Skeletal muscle satellite cell (primary cell): Measurements from ENCODE around the gene EOGT.

Experiments
- H3K27me3 ChIP-seq: 2 replicates; pipeline ENCODE4 v1.7.0; 2013; ENCODE audit warnings: low read length; ENCODE audit not compliant: control insufficient read depth, insufficient read depth
- H3K36me3 ChIP-seq: 2 replicates; pipeline ENCODE4 v1.7.0; 2013; ENCODE audit warnings: mild to moderate bottlenecking, control low read depth, low read length; ENCODE audit not compliant: insufficient read depth
- H3K4me1 ChIP-seq: 2 replicates; pipeline ENCODE4 v1.7.0; 2013; ENCODE audit warnings: low read length; ENCODE audit not compliant: control insufficient read depth, insufficient read depth
- H3K4me2 ChIP-seq: 2 replicates; pipeline ENCODE4 v1.7.0; 2013; ENCODE audit warnings: mild to moderate bottlenecking, low read length
- H3K4me3 ChIP-seq: 2 replicates; pipeline ENCODE4 v1.7.0; 2013; ENCODE audit warnings: low read length
- H3K9ac ChIP-seq: 2 replicates; pipeline ENCODE4 v1.7.0; 2013; ENCODE audit warnings: mild to moderate bottlenecking, low read depth, low read length, moderate library complexity
- H3K9me3 ChIP-seq: replicated peaks from 2 replicates; pipeline ENCODE4 v1.7.0; 2013; ENCODE audit warnings: mild to moderate bottlenecking, control low read depth, low read length
- small RNA-seq: library from RNA; depleted of rRNA; stranded (forward); fragments of <200 nt; gene quantifications from one replicate; pipeline ENCODE3, GENCODE V24; 2012

Gene EOGT

GRCh38 chr3:68945225-68945624 lies 68.3 kb downstream of the EOGT start:
- no peak overlapping the region for H3K9ac ChIP-seq
- no peaks in the 10 kb centered on the region for H3K36me3 ChIP-seq
- no peak overlapping the region for H3K4me2 ChIP-seq
- H3K4me3 ChIP-seq, result no peak overlapping the region
- no peaks in the 10 kb centered on the region for H3K4me1 ChIP-seq
- no peaks in the 10 kb centered on the region for H3K9me3 ChIP-seq
- H3K27me3 ChIP-seq, result peaks cover 24% of the 10 kb centered on the region

DNA sequence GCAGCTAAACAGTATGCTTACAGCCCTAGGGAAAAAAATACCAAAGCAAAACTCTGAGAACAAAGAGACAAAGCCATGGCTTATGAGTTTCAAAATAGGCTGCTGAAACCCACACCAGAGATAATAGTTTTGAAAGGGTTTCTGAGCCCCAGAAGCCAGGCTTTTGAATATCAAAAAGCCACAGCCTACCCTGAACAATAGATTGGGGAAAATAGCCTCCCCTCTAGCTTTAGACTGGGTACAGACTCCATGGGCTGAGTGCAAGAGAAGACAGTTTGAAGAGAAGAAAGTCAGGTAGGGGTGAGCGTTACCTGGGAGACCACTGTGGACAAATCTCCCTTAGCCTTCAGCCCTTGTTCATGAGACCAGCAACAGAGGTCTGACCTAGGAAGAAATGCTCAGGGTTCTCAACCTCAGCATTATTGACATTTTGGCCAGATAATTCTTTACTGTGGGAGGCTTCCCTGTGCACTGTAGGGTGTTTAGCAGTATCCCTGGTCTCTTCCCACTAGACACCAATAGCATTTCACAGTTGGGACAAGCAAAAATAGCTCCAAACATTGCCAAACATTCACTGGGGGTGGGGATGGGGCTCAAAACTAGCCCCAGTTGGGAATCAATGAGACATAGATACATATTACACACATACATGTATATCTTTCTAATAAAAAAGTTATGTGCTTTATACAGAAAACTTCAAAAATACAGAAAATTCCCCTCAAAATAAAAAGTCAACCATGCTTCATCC lies 69.6 kb downstream of the EOGT start:
- Histone ChIP-seq H3K4me2 (no peak overlapping the region), H3K9ac (no peak overlapping the region), H3K36me3 (no peaks in the 10 kb centered on the region), H3K4me3 (no peak overlapping the region), H3K27me3 (peaks cover 22% of the 10 kb centered on the region), H3K9me3 (no peaks in the 10 kb centered on the region), H3K4me1 (no peaks in the 10 kb centered on the region)

- Histone ChIP-seq H3K4me2 (no peak overlapping the region), H3K4me1 (no peaks in the 10 kb centered on the region), H3K9ac (no peak overlapping the region), H3K36me3 (no peaks in the 10 kb centered on the region), H3K9me3 (no peaks in the 10 kb centered on the region), H3K4me3 (no peak overlapping the region), H3K27me3 (peaks cover 15% of the 10 kb centered on the region)
Measured at GRCh38 chr3:68941055-68941454, 72.4 kb downstream of the EOGT start.

DNA sequence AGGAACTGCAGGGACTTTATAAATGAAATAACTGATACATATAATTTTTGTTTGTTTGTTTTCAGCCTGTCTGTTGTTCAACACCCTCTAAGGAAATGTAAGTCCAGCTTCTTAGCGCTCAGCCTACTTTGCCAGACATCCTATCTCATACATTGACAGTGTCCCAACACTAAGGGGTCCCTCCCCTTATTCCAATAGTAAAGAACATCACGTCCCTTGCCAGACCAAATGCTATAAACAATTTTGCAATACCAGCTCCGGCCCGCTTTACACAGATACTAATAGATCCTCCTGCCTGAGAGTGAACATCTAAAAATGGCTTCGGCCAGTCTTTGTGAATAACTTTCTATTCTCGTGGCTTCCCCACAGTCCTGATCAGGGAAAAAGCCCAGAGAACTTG lies 76.6 kb downstream of the EOGT start:
- Histone ChIP-seq H3K4me1 (no peaks in the 10 kb centered on the region), H3K36me3 (no peaks in the 10 kb centered on the region), H3K9me3 (no peaks in the 10 kb centered on the region), H3K27me3 (peaks cover 40% of the 10 kb centered on the region), H3K9ac (no peak overlapping the region), H3K4me3 (no peak overlapping the region), H3K4me2 (no peak overlapping the region)

GRCh38 chr3:68935778-68936177 lies 77.7 kb downstream of the EOGT start:
- Histone ChIP-seq H3K27me3 (peaks cover 50% of the 10 kb centered on the region), H3K36me3 (no peaks in the 10 kb centered on the region), H3K4me2 (no peak overlapping the region), H3K4me3 (no peak overlapping the region), H3K9me3 (no peaks in the 10 kb centered on the region), H3K9ac (no peak overlapping the region), H3K4me1 (no peaks in the 10 kb centered on the region)

DNA sequence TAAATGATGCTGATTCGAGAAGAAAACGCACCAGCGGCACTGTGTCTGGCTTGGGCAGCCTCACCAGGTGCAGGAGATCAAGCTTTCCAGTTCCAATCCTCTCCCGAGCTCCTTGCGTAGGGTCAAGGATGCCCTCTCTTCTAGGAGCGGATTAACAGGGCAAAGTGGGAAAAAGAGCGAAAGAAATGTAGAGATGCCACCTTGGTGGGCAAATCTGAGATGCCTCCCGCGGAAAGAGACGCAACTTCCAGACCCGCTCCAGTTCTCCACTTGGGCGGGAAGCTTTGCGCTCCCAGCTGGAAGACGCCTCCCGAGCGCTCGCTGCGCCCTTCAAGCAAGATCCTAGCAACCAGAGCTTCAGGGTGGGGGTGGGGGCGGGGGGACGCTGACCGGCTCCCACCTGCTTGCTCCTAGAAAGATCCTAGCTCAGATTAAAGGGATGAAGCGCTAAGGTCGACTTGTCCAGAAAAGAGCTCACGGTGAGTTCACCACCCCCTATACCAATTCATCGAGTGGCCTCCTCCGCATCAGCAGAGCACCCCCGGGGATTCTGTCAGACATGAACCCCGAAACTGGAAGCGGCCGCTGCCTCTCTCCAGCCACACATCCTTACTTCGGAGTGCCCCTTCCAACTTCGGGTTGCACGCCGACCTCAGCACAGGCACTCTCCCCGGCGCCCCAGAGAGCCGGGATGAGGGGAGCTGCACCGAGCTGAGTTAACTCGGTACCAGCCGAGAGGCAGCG lies 81.9 kb downstream of the EOGT start:
- H3K4me1 ChIP-seq, result no peaks in the 10 kb centered on the region
- peaks cover 75% of the 10 kb centered on the region for H3K27me3 ChIP-seq
- no peak overlapping the region for H3K9ac ChIP-seq
- no peak overlapping the region for H3K4me2 ChIP-seq
- H3K36me3 ChIP-seq, result no peaks in the 10 kb centered on the region
- H3K9me3 ChIP-seq, result no peaks in the 10 kb centered on the region
- no peak overlapping the region for H3K4me3 ChIP-seq

Small RNA genes within 50 kb of the gene (small RNA-seq; reads per million reads assigned to genes)
- gene MIR3136, result 0.28 reads per million
